Epithelial cell of proximal tubule (primary cell): ENCODE data around the gene MTX3. TPM values are rescaled to one million over a fixed set of nuclear protein-coding genes. Genes with fewer than 3 reads are reported as not detected.

Experiments used
- DNase-seq: peaks from one replicate; pipeline ENCODE4 v3.0.0-alpha.2; 2011; ENCODE audit warnings: low read depth
- H3K4me3 ChIP-seq: 2 replicates; pipeline ENCODE4 v1.5.1; 2011; ENCODE audit warnings: low read depth, mild to moderate bottlenecking, low read length
- total RNA-seq: library from RNA; depleted of rRNA; stranded (reverse); fragments of >200 nt; gene quantifications from 2 replicates; pipeline ENCODE4 v1.2.3, GENCODE V29; 2015
- TF ChIP-seq, protein P1 (sequence below): conservative IDR thresholded peaks from 2 replicates; pipeline ENCODE4 v1.5.1; 2012; ENCODE audit warnings: low read depth, mild to moderate bottlenecking, low read length

Gene MTX3
- total RNA-seq, 1 donor from 2014 or later: 6.2 TPM

DNA sequence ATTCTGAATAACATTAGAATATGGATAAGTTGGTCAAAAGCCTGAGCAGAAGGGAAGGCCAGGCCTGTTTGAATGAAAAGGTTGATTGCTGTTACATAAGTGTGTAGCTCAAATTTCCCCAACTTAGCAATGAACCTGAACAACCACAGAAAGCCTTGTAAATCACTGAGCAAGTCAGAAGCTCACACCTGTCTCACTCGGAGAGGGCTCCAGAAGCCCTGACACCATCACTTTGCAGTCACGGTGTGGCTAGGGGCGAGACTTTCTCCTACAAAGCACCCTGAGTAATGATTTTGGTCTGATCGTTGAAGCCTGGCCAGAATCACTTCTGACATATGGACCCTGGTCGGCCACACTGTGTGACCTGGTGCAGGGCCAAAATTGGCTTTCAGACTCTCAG lies 62.0 kb downstream of the MTX3 start:
- no peak overlapping the region for H3K4me3 ChIP-seq
- DNase-seq: no peak
- TF ChIP-seq, protein P1, sequence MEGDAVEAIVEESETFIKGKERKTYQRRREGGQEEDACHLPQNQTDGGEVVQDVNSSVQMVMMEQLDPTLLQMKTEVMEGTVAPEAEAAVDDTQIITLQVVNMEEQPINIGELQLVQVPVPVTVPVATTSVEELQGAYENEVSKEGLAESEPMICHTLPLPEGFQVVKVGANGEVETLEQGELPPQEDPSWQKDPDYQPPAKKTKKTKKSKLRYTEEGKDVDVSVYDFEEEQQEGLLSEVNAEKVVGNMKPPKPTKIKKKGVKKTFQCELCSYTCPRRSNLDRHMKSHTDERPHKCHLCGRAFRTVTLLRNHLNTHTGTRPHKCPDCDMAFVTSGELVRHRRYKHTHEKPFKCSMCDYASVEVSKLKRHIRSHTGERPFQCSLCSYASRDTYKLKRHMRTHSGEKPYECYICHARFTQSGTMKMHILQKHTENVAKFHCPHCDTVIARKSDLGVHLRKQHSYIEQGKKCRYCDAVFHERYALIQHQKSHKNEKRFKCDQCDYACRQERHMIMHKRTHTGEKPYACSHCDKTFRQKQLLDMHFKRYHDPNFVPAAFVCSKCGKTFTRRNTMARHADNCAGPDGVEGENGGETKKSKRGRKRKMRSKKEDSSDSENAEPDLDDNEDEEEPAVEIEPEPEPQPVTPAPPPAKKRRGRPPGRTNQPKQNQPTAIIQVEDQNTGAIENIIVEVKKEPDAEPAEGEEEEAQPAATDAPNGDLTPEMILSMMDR: no peak

Other genes starting within 250 kb of the MTX3 start
- 0.29 and 1.3 TPM in 2 replicates for gene THBS4, start 44.1 kb upstream of the MTX3 start, total RNA-seq